Measurements from ENCODE around the gene ROBO2. TPM values are rescaled to one million over a fixed set of nuclear protein-coding genes. Genes with fewer than 3 reads are reported as not detected.

The ROBO2 gene
- polyA plus RNA-seq, 1 of the 3 experiments (the other 2 are of a cell fraction): not detected

- Histone ChIP-seq H3F3A (replicated peaks; ENCODE audit: insufficient read depth) (no peaks in the 10 kb centered on the region), H3K4me1 (ENCODE audit: control insufficient read depth in 1 of 2, insufficient read depth in 2 of 2, low read depth in 1 of 2, low read length in 1 of 2) (no peaks in the 10 kb centered on the region; a peak in 1 of 4 replicates), H2AFZ (ENCODE audit: low read depth) (no peak overlapping the region), H3K36me3 (replicated peaks in 1 of 2; ENCODE audit: control insufficient read depth in 1 of 2, insufficient read depth in 2 of 2, low read length in 1 of 2) (no peaks in the 10 kb centered on the region), H3K79me2 (ENCODE audit: insufficient read depth) (no peaks in the 10 kb centered on the region), H3K27ac (ENCODE audit: low read depth in 2 of 2, low read length in 1 of 2) (no peak overlapping the region), H3K9ac (no peak overlapping the region), H3K27me3 (ENCODE audit: insufficient read depth) (no peaks in the 10 kb centered on the region), H4K20me1 (ENCODE audit: insufficient read depth) (no peaks in the 10 kb centered on the region), H3K4me2 (no peak overlapping the region), H3K9me2 (no peaks in the 10 kb centered on the region), H3K9me3 (no peaks in the 10 kb centered on the region), H3K4me3 (ENCODE audit: low read depth in 2 of 2, low read length in 1 of 2) (no peak overlapping the region)
- no peak for DNase-seq
- POLR2A ChIA-PET: no interaction called here
- 50% methylated on average over 5 of the region's 5 CpGs for WGBS (ENCODE audit: low lambda C conversion rate)
- CTCF ChIA-PET: interaction anchor here (1.1 to 1.5 kb wide), 4 partner anchors 10 to 293 kb away, joined by 3 to 4 read pairs (median 4); partner anchors contain the start of gene ROBO2
- no peak for TF ChIP-seq MEF2A (IDR thresholded peaks at IDR 0.05; ENCODE audit: borderline replicate concordance, low read depth)
- no peak for TF ChIP-seq JUND (IDR thresholded peaks at IDR 0.05)
- no peak for TF ChIP-seq EZH2phosphoT487 (IDR thresholded peaks at IDR 0.05; ENCODE audit: borderline replicate concordance, low read depth)
- no peak for TF ChIP-seq FOXM1 (IDR thresholded peaks at IDR 0.05; ENCODE audit: low read depth)
- TF ChIP-seq RAD21 (IDR thresholded peaks at IDR 0.05; ENCODE audit: low read length): no peak
- TF ChIP-seq YY1 (IDR thresholded peaks at IDR 0.05; ENCODE audit: low read depth): no peak
These were observed 12.8 kb upstream of the ROBO2 start for GRCh38 chr3:77026904-77027634.

GRCh38 chr3:77028005-77028404, 11.9 kb upstream of the ROBO2 start:
- ChIA-PET POLR2A (no interaction called here), CTCF (interaction anchor here (1.1 to 1.2 kb wide), 2 partner anchors 50 to 275 kb away, joined by 3 to 4 read pairs; no protein-coding TSS in a partner anchor)
- no peak overlapping the region for H3K4me2 ChIP-seq
- H3K27me3 ChIP-seq (ENCODE audit: insufficient read depth): no peaks in the 10 kb centered on the region
- no peak for TF ChIP-seq IRF3 (IDR thresholded peaks at IDR 0.05; ENCODE audit: low read depth, low read length)
- no peak for TF ChIP-seq SMC3 (IDR thresholded peaks at IDR 0.05; ENCODE audit: low read depth, low read length)
- no peak for TF ChIP-seq YY1 (IDR thresholded peaks at IDR 0.05; ENCODE audit: low read depth)
- TF ChIP-seq FOXJ3 (CRISPR knock-in tag; IDR thresholded peaks at IDR 0.05): no peak
- TF ChIP-seq NFIC (IDR thresholded peaks at IDR 0.05; ENCODE audit: borderline replicate concordance): no peak
- no peak for TF ChIP-seq ELF1 (IDR thresholded peaks at IDR 0.05)
- TF ChIP-seq JUND (IDR thresholded peaks at IDR 0.05): no peak
- TF ChIP-seq GATA2 (CRISPR knock-in tag; IDR thresholded peaks at IDR 0.05): no peak
- TF ChIP-seq RAD21 (IDR thresholded peaks at IDR 0.05; ENCODE audit: low read length): no peak
- TF ChIP-seq EZH2phosphoT487 (IDR thresholded peaks at IDR 0.05; ENCODE audit: borderline replicate concordance, low read depth): no peak
- TF ChIP-seq PBX3 (IDR thresholded peaks at IDR 0.05): no peak
- no peak for TF ChIP-seq NRF1 (IDR thresholded peaks at IDR 0.05; ENCODE audit: low read depth, low read length)
- no peaks in the 10 kb centered on the region for H3K36me3 ChIP-seq (replicated peaks in 1 of 2; ENCODE audit: control insufficient read depth in 1 of 2, insufficient read depth in 2 of 2, low read length in 1 of 2)
- H4K20me1 ChIP-seq (ENCODE audit: insufficient read depth): no peaks in the 10 kb centered on the region
- H3K4me1 ChIP-seq (ENCODE audit: control insufficient read depth in 1 of 2, insufficient read depth in 2 of 2, low read depth in 1 of 2, low read length in 1 of 2): no peaks in the 10 kb centered on the region; a peak in 1 of 4 replicates
- WGBS (ENCODE audit: low lambda C conversion rate): 45% methylated on average over 2 of the region's 2 CpGs
- no peak overlapping the region for H3K9ac ChIP-seq
- no peak for DNase-seq
- H3K79me2 ChIP-seq (ENCODE audit: insufficient read depth): no peaks in the 10 kb centered on the region
- no peak overlapping the region for H3K4me3 ChIP-seq (ENCODE audit: low read depth in 2 of 2, low read length in 1 of 2)
- H3K27ac ChIP-seq (ENCODE audit: low read depth in 2 of 2, low read length in 1 of 2): no peak overlapping the region
- no peak overlapping the region for H2AFZ ChIP-seq (ENCODE audit: low read depth)
- H3K9me2 ChIP-seq: no peaks in the 10 kb centered on the region
- no peaks in the 10 kb centered on the region for H3F3A ChIP-seq (replicated peaks; ENCODE audit: insufficient read depth)
- H3K9me3 ChIP-seq: no peaks in the 10 kb centered on the region

Measured in SK-N-SH (cell line).